ENCODE data around the gene RAB29.
"Not testable (repeated sequence)": the region's sequence is repeated elsewhere in the genome, so short reads cannot be mapped to it uniquely, and the experiment has no call there.

Gene RAB29

DNA sequence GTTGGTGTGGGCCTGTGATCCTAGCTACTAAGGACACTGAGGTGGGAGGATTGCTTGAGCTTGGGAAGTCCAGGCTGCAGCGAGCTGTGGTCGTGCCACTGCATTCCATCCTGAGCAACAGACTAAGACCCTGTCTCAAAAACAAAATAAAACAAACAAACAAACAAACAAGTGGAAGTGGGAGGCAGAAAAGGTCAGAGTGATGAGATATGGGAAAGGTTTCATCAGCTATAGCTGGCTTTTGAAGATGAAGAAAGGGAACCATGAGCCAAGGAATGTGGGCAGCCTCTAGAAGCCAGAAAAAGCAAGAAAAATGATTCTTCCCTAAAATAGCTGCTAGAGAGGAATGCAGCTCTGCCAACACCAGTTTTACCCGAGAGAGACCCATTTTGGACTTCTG is 14.7 kb downstream of the RAB29 start:
- no peak for DNase-seq

DNA sequence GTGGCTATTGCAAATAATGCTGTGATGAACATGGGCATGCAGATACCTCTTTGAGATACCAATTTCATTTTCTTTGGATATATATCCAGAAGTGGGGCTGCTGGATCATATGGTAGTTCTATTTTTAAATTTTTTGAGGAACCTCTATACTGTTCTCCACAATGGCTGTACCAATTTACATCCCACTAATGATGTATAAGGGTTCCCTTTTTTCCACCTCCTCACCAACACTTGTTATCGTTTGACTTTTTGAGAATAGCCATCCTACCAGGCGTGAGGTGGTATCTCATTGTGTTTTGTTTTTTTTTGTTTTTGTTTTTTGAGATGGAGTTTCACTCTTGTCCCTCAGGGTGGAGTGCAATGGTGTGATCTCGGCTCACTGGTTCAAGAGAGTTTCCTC is 18.7 kb downstream of the RAB29 start:
- DNase-seq: no peak

DNA sequence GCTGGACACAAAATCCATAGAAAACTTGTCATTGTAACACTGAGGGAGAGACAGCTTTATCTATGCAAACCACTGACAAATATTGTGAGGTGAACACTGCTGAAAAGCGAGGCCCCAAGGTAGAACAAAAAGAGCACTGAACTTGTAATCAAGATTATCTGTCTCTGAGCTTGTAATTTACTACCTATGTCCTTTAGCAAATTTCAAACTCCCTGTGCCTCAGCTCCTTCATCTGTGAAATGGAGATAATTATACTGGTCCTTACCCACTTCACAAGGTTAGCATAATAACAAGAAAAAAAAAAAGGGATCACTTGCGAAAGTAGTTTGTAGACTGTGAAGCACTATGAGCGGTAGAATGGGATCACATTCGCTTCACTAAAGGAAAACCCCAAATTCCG is 20.4 kb downstream of the RAB29 start:
- no peak for DNase-seq

DNA sequence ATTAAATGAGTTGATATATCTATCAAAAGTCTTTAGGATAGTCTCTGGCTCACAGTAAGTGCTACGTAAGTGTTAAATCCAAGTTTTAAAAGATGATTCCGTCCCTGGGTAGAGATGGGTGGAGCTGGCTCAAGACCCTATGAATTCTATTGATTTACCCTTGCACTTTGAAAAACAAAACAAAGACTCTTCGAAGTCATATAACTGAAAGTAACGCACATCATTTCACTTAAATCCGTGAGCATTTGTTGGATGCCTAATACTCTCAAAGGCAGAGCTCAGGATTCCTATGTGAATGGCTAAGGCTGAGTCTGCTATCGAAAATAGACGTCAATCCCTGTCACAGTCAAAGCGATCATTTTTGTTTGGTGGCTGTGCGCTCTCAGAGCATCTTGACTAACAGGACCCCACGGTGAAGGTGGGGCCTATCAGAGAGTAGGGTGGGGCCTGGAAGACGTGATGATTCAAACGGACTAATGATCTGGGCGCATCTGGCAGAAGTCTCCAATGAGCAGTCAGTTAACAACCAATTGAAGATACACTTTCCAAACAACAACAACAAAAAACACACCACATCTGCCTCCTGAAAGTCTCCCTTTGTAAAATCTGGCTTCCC is 24.1 kb downstream of the RAB29 start:
- DNase-seq: no peak

DNA sequence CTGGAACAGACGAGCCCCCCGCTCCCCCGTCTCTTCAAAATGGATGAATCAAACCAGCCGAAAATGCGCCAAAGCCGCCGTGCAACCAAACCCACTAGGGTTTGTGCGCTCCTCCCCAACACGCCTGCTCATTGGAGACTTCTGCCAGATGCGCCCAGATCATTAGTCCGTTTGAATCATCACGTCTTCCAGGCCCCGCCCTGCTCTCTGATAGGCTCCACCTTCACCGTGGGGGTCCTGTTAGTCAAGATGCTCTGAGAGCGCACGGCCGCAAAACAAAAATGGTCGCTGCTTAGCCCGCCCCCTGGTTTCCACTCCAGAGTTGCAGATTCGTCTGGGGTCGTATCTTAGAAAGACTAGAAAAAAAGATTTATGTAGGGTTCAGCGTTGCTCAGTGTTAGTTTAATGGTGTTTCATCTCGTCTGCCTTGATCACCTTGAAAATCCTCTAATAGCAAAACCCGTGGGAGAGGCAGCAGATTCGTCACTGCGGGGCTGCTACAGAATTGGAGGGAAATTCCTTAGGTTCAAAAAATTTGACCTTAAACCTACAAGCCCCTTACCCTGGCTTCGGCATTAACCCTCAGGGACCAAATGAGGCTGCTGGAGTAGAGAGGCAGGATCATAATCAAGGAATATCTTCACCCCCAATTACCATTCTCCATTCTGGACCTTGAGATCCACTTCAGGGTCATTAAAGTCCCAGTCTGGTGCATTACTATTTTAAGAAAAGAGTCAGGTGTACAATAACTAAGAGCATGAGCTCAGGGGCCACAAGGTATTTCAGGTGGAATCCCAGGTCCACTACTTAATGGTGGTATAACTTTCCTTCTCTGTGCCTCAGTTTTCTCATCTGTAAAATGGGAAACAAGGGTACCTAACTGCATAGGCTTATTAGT is 24.9 kb downstream of the RAB29 start, which contains the start of gene NUCKS1:
TSS of gene NUCKS1 (minus strand) at position 45 of the 898 bp plus-strand sequence. CDS start 209 bp downstream, outside the sequence.
- DNase-seq: peak; percentile 98

DNA sequence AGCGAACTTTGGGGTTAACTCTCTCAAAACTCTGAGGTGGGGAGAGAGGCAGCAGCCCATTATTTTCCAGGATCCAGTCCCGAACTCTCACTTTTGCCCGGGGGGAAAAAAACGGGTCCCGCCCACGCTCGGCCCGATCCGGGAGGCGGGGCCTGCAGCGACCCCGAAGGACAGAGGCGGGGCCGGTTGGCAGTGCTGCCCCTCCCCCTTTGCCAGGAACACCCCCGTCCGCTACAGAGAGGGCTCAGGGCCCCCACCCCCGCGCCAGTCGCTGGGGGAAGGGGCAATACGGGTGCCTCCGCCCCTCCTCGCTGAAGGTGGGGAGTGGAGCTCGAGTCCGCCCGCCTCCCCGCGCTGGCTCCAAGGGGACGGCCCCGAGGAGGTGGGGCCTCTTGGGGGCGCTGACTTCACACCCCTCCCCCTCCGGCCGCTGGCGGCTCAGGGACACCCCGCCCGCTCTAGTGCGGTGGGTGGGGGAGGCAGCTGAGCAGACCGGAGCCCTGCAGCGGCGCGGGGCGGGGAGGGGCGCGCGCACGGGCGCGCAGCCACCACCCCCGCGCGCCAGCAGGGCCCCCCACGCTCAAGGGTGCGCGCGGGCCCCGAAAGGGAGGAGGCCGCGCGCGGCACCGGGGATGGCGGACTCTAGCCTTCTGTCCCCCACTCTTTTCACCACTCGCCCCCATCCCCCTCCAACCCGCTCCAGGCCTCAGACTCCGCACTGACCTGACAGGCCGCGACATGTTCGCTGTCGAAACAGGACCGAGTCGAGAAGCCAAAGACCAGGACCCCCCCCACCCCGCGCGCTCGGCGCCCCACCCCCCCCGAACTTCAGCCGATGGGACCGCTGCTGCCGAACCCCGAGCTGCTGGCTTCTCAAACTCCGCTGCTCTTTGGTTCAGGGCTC is 25.8 kb downstream of the RAB29 start:
- DNase-seq: peak; percentile 90

DNA sequence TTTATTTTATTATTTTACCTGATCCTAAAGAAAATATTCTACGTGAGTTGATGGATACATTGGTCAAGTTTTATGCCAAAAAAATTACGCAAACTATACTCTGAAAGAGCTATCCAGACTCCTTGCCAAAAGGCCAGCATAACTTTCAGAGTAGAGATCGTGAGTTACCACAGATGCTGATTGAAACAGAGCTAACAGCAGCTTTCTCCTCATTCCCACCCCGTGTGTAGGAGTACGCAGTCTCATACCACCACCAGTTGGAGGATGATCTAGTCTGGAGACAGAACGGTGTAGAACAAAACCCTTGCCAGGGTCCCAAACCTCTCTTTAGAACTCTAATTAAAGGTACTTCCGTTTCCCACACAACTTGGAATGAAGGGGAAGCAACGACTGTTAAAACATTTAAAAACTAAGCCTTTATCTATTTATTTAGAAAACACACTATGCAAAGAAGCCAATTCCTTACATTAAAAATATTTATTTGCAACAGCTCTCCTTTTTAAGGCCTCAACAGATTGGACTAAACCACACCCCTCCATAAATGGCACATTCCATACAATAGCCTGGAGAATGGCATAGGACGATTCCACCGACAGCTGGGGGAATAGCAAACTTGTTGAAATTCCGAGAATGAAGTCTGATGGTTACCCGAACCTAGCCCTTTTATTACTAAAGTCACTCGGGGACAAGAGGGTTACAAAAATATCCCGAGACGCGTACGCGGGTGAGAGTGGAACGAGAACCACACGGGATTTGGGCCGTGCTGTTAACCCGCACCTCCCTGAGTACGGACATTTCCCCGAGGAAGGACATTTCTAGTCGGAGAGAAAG is 26.7 kb downstream of the RAB29 start:
- peak; percentile 61 for DNase-seq

DNA sequence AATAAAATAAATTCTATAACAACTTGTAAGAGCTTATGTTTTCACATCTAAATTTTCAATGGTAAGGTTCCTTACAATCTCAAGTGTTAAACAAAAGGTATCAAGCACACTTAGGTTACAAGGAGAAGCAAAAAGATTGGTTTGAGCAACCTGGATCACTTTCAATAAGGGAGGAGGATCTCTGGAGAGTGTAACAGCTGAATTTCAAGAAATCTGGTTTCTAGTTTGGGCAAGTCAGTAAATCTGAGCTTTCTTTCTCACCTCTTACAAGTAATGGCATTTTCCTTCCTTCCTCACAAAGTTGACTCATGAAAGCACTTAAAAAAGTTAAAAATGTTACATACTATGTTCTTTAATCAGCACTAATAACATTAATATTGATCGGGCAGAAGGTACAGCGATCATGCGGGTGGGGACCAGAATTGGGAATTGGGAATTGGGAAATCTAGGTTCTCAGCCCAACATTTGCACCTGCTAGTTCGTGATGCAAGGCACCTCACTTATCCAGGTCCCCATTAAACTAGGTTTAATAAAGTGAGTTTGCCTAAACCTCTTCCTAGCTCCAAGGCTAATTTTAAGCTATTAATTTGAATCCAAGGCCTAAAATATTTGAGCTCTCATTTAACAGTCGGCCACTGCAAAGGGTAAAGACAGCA is 28.4 kb downstream of the RAB29 start:
- DNase-seq: no peak

DNA sequence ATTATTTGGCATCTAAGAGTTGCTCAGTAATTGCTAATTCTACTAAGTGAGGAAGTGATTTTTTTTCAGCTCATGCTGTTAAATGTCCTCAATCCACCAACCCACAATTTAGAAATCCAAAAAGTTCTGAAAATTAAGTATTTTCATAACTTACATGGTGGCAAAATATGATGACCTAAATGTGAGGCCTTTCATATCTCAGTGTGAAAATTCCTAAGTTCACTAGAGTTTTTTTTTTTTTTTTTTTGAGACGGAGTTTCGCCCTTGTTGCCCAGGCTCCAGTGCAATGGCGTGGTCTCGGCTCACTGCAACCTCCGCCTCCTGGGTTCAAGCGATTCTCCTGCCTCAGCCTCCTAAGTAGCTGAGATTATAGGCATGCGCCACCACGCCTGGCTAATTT is 30.9 kb downstream of the RAB29 start:
- no peak for DNase-seq

DNA sequence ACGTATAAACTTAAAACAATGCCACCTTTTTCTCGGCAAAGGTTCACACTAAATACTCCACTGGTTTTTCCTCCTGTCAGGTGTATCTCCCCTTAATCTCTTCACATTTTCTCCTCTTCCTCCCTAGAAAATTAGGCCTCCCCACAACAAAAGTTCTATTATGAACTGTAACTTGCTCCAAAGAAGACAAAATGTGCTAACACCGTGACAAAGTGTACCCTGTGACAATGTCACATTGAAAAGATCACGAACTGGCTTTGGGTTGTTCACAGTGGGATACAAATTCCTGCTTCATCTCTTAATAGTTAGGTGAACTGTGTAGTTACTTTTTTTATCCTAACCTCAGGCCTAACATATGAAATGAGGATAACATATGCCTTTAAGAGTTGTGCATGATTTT is 31.3 kb downstream of the RAB29 start:
- DNase-seq: no peak

DNA sequence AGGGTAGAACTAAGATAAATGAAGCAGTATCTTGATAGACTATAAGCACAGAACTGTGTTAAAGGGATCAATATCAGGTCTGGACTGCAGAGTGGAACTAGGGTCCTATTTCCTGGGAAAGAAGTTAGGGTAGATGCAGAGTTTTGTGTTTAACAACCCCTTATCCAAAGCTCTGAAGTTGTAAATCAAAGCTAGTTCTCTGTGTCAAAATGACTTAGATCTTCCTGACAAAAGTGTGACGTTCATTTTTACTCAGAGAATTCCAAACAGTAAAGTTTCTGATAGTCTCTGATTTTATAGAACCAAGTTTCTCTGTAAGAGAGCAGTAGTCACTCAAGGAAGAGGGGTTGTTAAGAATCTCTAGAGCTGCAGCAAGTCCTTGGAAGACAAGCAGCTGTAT is 33.6 kb downstream of the RAB29 start:
- DNase-seq: no peak

DNA sequence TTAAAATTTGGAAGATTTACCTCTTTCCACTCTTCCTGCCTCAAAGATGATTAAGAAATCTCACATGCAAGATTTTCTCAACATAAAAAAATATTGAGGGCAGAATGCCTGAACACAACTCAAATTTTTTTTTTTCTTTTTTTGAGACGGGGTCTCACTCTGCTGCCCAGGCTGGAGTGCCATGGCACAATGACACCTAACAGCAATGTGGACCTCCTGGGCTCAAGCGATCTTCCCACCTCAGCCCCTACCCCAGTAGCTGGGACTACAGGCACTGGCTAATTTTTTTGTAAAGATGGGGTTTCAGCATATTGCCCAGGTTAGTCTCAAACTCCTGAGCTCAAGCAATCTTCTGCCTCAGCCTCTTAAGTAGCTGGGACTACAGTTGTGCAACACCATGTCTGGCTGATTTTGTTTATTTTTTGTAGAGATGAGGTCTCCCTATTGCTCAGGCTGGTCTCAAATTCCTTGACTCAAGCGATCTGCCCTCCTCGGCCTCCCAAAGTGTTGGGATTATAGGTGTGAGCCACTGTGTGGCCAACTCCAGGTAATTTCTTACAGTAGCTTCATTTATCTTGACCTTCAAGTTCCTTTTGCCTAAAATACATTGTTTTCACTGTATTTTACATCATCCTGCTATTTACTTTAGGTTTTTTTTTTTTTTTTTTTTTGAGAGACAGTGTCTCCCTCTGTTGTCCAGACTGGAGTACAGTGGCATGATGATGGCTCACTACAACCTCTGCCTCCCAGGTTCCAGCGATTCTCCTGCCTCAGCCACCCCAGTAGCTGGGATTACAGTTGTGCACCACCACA is 35.7 kb downstream of the RAB29 start:
- DNase-seq: no peak

DNA sequence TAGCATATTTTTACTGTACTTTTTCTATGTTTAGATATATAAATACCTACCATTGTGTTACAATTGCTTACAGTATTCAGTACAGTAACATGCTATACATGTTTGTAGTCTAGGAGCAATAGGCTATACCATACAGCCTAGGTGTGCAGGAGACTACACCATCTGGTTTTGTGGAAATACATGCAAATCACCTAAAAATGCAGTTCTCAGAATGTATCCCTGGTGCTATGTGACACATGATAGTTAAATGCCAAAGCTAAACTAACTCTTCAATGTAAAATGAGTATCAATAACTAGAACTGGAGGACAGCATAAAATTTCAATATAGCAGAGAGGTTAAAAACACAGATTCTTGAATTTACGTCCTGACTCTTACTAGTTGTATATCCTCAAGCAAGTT is 40.1 kb downstream of the RAB29 start:
- DNase-seq: no peak

DNA sequence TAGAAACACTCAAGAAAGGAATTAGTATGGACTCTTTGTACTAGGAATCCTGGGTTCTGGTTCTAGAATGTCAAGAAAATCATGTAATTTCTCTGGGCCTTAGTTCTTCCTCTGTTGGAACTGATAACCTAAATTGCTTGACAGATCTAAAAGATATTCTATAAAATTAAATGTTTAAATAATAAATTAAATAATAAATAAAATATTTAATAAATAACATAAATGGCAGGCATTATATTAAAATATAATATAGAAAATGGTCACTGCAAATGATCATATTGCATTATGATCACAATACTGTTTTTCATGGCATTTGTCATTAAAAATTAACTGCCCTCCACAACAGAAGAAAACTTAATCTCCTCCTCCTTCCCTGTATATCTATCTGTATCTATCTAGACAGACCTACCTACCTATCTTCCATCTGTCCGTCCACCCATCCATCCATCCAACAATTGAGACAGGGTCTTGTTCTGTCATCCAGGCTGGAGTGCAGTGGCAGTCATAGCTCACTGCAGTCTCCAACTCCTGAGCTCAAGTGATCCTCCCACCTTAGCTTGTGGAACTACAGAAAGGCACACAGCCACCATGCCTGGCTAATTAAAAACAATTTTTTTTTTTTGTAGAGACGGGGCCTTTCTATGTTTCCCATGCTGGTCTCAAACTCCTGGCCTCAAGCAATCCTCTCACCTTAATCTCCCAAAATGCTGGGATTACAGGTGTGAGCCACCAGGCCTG is 41.7 kb downstream of the RAB29 start:
- no peak for DNase-seq

DNA sequence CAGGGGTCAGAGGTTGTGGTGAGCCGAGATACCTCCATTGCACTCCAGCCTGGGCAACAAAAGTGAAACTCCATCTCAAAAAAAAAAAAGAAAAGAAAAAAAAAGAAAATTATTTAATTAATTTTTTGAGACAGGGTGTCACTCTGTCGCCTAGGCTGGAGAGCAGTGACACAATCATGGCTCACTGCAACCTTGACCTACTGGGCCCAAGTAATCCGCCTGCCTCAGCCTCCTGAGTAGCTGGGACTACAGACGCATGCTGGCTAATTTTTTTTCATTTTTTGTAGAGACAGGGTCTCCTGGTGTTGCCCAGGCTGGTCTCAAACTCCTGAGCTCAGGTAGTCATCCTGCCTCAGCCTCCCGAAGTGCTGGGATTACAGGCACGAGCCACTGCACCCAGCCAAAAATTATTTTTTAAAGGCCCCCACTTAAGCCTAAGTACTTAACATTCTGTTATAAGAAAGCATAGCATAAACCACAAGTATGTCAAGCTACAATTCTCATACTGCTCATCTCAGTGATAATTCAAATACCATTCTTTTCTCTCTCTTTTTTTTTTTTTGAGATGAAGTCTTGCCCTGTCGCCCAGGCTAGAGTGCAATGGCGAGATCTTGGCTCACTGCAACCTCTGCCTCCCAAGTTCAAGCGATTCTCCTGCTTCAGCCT is 45.2 kb downstream of the RAB29 start:
- no peak for DNase-seq

DNA sequence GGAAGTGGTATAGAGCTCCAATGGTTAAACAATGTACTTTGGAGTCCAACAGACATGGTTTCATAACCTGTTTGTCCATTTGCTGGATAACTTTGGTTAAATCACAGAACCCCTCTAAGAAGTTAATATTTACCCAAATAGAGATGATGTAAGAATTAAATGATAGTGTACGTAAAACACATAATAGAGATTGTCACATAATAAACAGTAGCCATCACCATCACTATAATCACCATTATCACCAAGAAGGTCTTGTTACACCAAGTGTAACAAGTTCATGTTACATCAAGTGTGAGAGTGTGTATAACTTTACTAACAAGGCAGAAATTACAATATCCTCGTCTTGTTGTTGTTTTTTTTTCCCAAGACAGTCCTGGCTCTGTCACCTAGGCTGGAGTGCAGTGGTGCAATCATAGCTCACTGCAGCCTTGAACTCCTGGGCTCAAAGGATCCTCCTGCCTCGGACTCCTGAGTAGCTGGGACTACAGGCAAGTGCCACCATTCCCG is 48.6 kb downstream of the RAB29 start:
- no peak for DNase-seq

DNA sequence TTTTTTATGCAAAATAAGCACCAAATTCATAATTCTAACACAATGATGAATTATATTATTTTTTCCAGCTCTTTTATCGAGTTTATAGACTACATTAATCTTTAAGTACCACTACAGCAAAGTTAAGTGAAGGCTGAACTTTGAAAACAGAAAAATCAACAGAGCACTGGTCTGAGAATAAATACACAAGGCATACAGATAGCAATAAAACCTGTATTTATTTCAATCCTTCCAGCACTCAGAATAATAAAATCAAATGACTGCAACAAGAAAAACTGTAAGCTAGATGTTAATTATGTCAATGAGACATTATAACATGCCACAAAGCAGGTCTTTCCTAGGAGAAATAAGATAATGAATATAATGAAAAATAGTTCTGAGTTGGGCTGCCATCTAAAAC is 49.8 kb downstream of the RAB29 start:
- no peak for DNase-seq

DNA sequence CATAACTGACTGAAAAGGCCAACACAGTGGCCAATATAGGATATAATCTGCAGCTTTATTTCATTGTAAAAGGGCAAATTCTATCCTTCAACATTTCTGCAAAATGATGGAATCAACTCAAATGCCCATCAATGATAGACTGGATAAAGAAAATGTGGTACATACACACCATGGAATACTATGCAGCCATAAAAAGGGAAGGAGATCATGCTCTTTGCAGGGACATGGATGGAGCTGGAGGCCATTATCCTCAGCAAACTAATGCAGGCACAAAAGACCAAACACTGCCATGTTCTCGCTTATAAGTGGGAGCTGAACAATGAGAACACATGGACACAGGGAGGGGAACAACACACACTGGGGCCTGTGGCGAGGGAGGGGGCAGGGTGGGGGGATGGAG is 54.5 kb downstream of the RAB29 start:
- DNase-seq: not testable (repeated sequence)

DNA sequence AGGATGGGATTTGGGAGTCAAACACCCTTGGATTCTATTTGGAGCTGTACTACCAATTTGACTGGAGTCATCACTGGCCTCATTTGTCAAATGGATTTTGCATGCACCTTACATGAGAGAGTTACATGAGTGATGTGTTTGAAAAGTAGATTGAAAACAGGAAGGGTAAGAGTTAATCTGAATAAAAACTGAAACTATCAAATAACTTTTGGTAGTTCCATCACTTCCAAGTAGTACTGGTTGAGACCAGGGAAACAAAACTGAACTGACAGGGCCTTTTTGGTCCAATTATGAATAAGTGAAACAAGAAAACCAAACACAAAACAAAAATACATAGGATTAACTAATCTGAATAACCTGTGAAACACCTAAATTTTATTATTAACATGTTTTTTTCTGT is 55.5 kb downstream of the RAB29 start:
- DNase-seq: no peak

Data from NCI-H2107 (cell line).